Right atrium auricular region (tissue), 2 donors: Measurements from ENCODE around the gene STN1. TPM values are rescaled to one million over a fixed set of nuclear protein-coding genes. Genes with fewer than 3 reads are reported as not detected.
A peak's percentile ranks its signal among the peaks of the same experiment; 100 is the strongest.

ENCODE experiments used
- DNase-seq: peaks from one replicate; pipeline ENCODE4 v3.0.0-alpha.2; 2019; ENCODE audit warnings: low spot score
- H3K27ac ChIP-seq, 2 donors: fragments of 200-600 bp; sonication (generic); 1 replicate in 1 of 2; 2 replicates in 1 of 2; pipeline ENCODE4 v1.5.1; 2016 to 2019
- H3K27me3 ChIP-seq, 2 donors: fragments of 200-600 bp; sonication (generic); one replicate each; pipeline versions ENCODE4 v1.5.1 to v1.6.0; 2017 to 2019
- H3K36me3 ChIP-seq: fragments of 200-600 bp; sonication (generic); one replicate; pipeline ENCODE4 v1.5.1; 2016
- H3K4me1 ChIP-seq, 2 donors: fragments of 200-600 bp; sonication (generic); one replicate each; pipeline versions ENCODE4 v1.5.1 to v1.6.0; 2017 to 2019
- H3K4me3 ChIP-seq, 2 donors: fragments of 200-600 bp; sonication (generic); 1 replicate in 1 of 2; 2 replicates in 1 of 2; pipeline ENCODE4 v1.5.1; 2017 to 2019; ENCODE audit warnings: mild to moderate bottlenecking in 1 of 2, moderate library complexity in 1 of 2
- H3K9me3 ChIP-seq, 2 donors: fragments of 200-600 bp; sonication (generic); one replicate each; pipeline ENCODE4 v1.5.1; 2019
- total RNA-seq, 2 donors: library from RNA; depleted of rRNA; stranded (reverse); fragments of >200 nt; gene quantifications; one replicate each; pipeline ENCODE4 v1.1.0, GENCODE V29; 2016
- TF ChIP-seq, protein P1 (sequence below), 2 donors: fragments of 200-600 bp; sonication (generic); IDR thresholded peaks; one replicate each; pipeline ENCODE4 v1.5.1; 2019; ENCODE audit warnings: antibody characterized with exemption in 2 of 2

STN1 gene
- total RNA-seq, 2 donors from 2014 or later, result 26.8 to 35.3 TPM

DNA sequence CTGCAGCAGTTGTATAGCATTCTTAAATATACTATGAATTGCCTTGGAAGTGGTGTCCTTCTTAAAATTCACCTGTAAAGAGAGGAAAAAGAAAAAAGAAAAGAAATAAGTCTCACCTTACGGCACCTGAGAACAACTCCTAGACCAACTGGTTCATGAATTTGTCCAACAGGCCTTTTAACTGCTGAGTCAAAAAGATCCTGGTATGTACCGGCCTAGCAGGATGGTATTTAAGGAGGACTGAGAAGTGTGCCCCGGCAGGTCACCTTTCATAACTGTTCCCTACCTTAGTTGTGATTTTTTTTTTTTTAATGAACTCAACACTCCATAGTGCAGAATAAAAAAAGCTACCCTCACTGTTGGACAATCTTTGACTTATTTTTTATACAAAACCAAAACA is 25.8 kb downstream of the STN1 start:
- DNase-seq, result no peak
- Histone ChIP-seq H3K4me3 (no peak overlapping the region), H3K27me3 (no peaks in the 10 kb centered on the region), H3K36me3 (peaks cover 26% of the 10 kb centered on the region), H3K9me3 (no peaks in the 10 kb centered on the region), H3K4me1 (peaks cover 0 to 40% of the 10 kb centered on the region in 2 donors), H3K27ac (no peak overlapping the region)
- TF ChIP-seq, protein P1, sequence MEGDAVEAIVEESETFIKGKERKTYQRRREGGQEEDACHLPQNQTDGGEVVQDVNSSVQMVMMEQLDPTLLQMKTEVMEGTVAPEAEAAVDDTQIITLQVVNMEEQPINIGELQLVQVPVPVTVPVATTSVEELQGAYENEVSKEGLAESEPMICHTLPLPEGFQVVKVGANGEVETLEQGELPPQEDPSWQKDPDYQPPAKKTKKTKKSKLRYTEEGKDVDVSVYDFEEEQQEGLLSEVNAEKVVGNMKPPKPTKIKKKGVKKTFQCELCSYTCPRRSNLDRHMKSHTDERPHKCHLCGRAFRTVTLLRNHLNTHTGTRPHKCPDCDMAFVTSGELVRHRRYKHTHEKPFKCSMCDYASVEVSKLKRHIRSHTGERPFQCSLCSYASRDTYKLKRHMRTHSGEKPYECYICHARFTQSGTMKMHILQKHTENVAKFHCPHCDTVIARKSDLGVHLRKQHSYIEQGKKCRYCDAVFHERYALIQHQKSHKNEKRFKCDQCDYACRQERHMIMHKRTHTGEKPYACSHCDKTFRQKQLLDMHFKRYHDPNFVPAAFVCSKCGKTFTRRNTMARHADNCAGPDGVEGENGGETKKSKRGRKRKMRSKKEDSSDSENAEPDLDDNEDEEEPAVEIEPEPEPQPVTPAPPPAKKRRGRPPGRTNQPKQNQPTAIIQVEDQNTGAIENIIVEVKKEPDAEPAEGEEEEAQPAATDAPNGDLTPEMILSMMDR (IDR thresholded peaks at IDR 0.05), result no peak

DNA sequence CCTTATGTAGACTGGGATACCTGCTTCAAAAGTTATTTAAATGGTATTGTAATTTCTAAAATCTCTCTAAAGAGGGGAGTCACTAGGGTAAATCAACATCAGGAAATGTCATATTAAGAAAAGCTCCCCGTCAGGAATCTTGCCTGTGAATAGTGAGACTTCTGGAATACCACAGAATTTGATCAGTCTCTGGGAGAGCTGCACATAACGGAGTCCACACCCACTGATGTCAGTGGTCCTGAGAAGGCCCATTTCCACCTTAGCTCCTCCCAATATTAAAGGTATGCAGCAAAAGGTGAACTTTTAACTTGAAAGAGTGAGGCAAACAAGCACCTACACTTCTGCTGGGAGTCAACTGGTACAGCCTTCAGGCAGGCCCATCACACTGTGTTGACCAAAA is 27.3 kb downstream of the STN1 start:
- TF ChIP-seq, protein P1 (IDR thresholded peaks at IDR 0.05), result no peak
- peaks cover 0 to 38% of the 10 kb centered on the region in 2 donors for H3K4me1 ChIP-seq
- DNase-seq, result no peak
- peak overlapping the region in 1 of 2 donors; percentile 23 for H3K27ac ChIP-seq
- H3K27me3 ChIP-seq, result no peaks in the 10 kb centered on the region
- no peak overlapping the region for H3K4me3 ChIP-seq
- no peaks in the 10 kb centered on the region for H3K9me3 ChIP-seq
- H3K36me3 ChIP-seq, result peaks cover 32% of the 10 kb centered on the region

DNA sequence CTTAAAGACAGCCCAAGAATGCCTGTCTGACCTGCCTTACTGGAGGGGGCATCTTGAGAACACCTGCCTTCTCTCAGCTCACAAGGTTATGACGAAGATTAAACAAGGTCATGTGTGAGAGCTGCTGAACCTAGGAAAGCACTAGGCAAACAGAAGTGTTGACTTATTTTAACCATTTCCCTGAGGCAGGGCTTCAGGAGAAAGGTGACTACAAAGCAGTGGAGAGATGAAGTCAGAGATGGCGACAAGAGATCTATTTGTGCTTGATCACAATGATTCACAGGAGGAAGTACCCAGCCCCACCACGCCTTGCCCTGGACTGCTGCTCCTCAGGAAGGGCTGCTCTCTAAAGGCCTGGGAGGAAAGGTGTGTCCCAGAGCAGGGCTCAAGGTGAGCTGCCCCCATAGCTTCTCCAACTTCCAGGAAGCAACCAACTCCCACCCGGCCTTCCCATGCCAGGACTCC is 27.8 kb downstream of the STN1 start:
- Histone ChIP-seq H3K4me1 (peaks cover 0 to 34% of the 10 kb centered on the region in 2 donors), H3K27me3 (no peaks in the 10 kb centered on the region), H3K9me3 (no peaks in the 10 kb centered on the region), H3K4me3 (no peak overlapping the region), H3K36me3 (peaks cover 32% of the 10 kb centered on the region), H3K27ac (peak overlapping the region; percentile 18 to 23)
- TF ChIP-seq, protein P1 (IDR thresholded peaks at IDR 0.05), result no peak
- no peak for DNase-seq

DNA sequence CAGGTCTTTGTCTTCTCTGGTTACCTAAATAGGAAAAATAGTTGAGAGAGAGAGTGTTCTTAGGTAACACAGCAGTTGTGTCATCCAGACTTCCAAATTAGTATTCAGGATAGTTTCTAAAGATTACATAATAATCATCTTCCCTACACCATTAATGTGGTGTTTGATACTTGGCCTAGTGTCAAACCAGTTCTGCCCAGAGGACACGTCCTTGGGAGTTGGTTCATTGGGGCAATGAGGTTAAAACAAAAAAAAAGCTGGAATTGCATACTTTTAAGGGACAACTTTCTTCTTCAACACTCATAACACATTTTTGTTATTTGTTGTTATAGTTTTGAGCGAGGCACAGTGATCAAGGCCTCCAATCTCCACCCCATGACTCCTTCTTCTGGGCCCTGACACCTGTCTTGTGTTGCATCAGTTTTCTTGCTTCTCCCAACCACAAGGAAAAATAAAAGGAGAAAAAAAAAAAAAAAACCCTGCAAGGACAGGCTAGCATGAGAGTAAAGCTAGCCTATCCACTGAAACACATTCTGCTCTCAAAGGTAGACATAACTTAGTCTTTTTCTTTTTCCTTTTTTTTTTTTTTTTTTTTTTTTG is 28.8 kb downstream of the STN1 start:
- Histone ChIP-seq H3K36me3 (peaks cover 32% of the 10 kb centered on the region), H3K27ac (peak overlapping the region in 1 of 2 donors; percentile 32), H3K27me3 (no peaks in the 10 kb centered on the region), H3K9me3 (no peaks in the 10 kb centered on the region), H3K4me1 (peaks cover 0 to 30% of the 10 kb centered on the region in 2 donors), H3K4me3 (no peak overlapping the region)
- TF ChIP-seq, protein P1 (IDR thresholded peaks at IDR 0.05), result no peak
- no peak for DNase-seq

DNA sequence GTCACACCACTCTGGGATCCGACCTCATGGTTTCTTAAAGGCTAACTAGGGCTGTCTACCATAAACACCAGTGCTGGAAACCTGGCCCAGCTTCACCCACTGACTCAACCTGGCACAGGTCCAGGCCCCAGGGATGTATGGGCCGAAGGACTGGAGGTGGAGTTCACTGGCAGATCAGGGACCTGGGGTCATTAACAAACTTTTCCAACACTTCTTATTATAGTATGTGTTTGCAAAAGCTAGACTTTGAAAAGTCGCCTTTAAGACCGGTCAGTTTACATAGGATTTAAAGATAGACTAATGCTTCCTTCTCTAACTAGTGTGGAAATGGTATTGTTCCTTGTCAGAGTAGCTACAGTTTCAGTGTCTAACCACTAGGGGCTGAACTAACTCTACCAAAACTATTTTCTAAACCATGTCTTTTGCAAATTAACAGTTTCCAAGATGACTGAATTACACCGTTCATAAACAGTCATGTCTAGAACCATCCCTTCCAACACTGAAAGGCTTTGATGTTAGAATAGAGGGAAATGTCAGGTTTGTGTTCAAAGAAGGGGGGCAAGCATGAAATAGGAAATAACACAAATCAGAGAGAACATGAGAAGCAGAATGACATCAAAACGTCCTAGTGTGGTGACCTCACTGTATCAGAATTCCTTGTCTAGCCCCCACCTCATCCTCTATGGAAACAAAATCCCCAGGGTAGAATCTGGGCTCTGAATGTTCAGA is 29.7 kb downstream of the STN1 start:
- Histone ChIP-seq H3K4me1 (peaks cover 0 to 21% of the 10 kb centered on the region in 2 donors), H3K27me3 (no peaks in the 10 kb centered on the region), H3K9me3 (no peaks in the 10 kb centered on the region), H3K27ac (peak overlapping the region; percentile 40 to 63), H3K36me3 (peaks cover 32% of the 10 kb centered on the region), H3K4me3 (no peak overlapping the region)
- DNase-seq, result peak; percentile 84
- TF ChIP-seq, protein P1 (IDR thresholded peaks at IDR 0.05), result peak; percentile 76 to 92
